HepG2 (cell line): Measurements from ENCODE around the gene AP3D1. TPM values are rescaled to one million over a fixed set of nuclear protein-coding genes. Genes with fewer than 3 reads are reported as not detected.

Experiments
- ATF4 ChIP-seq, 2 experiments: fragments of 450-650 bp in 1 of 2; sonication (generic) in 1 of 2; formaldehyde crosslinking; IDR thresholded peaks; 2 replicates each; pipeline versions ENCODE4 v1.5.0 to v1.8.0; 2020 to 2022; ENCODE audit warnings: mild to moderate bottlenecking in 1 of 2, missing genetic modification reagents in 1 of 2
- CSRNP1 ChIP-seq: sonication (generic); formaldehyde crosslinking; IDR thresholded peaks from 2 replicates; pipeline ENCODE4 v1.8.1; 2023; ENCODE audit warnings: mild to moderate bottlenecking, missing genetic modification reagents
- DZIP1 ChIP-seq: sonication (generic); formaldehyde crosslinking; IDR thresholded peaks from 2 replicates; pipeline ENCODE4 v1.5.0; 2020; ENCODE audit warnings: mild to moderate bottlenecking, missing genetic modification reagents
- GZF1 ChIP-seq: sonication (generic); formaldehyde crosslinking; IDR thresholded peaks from 2 replicates; pipeline ENCODE4 v1.5.1; 2020; ENCODE audit warnings: mild to moderate bottlenecking, missing genetic modification reagents
- HIC2 ChIP-seq: sonication (generic); formaldehyde crosslinking; IDR thresholded peaks from 2 replicates; pipeline ENCODE4 v1.9.0; 2022; ENCODE audit warnings: low read depth, missing genetic modification reagents
- KLF11 ChIP-seq: IDR thresholded peaks from 2 replicates; pipeline ENCODE4 v1.6.1; 2016; ENCODE audit warnings: missing compliant biosample characterization
- MEF2D ChIP-seq: sonication (generic); formaldehyde crosslinking; IDR thresholded peaks from 2 replicates; pipeline ENCODE4 v1.5.1; 2020; ENCODE audit warnings: mild to moderate bottlenecking, missing genetic modification reagents
- MXD4 ChIP-seq: IDR thresholded peaks from 2 replicates; pipeline ENCODE4 v1.6.1; 2016; ENCODE audit warnings: mild to moderate bottlenecking, missing biosample characterization, missing genetic modification reagents
- NR2F6 ChIP-seq, 2 experiments: IDR thresholded peaks; 2 replicates each; pipeline ENCODE4 v1.6.1; 2016; ENCODE audit warnings: antibody characterized with exemption in 1 of 2, mild to moderate bottlenecking in 1 of 2
- POGZ ChIP-seq: sonication (generic); formaldehyde crosslinking; IDR thresholded peaks from 2 replicates; pipeline ENCODE4 v1.4.0; 2020; ENCODE audit warnings: mild to moderate bottlenecking, missing genetic modification reagents
- PRDM4 ChIP-seq: sonication (generic); formaldehyde crosslinking; IDR thresholded peaks from 2 replicates; pipeline ENCODE4 v1.9.0; 2021; ENCODE audit warnings: missing genetic modification reagents, borderline replicate concordance
- SETDB1 ChIP-seq: sonication (generic); formaldehyde crosslinking; IDR thresholded peaks from 2 replicates; pipeline ENCODE4 v1.5.1; 2020; ENCODE audit warnings: missing genetic modification reagents, mild to moderate bottlenecking, borderline replicate concordance
- SP2 ChIP-seq: sonication (generic); formaldehyde crosslinking; IDR thresholded peaks from 2 replicates; pipeline ENCODE4 v1.5.1; 2020; ENCODE audit warnings: mild to moderate bottlenecking, missing genetic modification reagents
- THAP8 ChIP-seq: sonication (generic); formaldehyde crosslinking; IDR thresholded peaks from 2 replicates; pipeline ENCODE4 v1.5.1; 2020; ENCODE audit warnings: missing genetic modification reagents, mild to moderate bottlenecking, borderline replicate concordance
- ZNF326 ChIP-seq: sonication (generic); formaldehyde crosslinking; IDR thresholded peaks from 2 replicates; pipeline ENCODE4 v1.4.0; 2020; ENCODE audit warnings: missing genetic modification reagents, borderline replicate concordance
- ZNF331 ChIP-seq: sonication (generic); formaldehyde crosslinking; IDR thresholded peaks from 2 replicates; pipeline ENCODE4 v1.4.0; 2020; ENCODE audit warnings: missing genetic modification reagents
- ZNF644 ChIP-seq: IDR thresholded peaks from 2 replicates; pipeline ENCODE4 v1.6.1; 2016; ENCODE audit warnings: low read depth
- ZNF788 ChIP-seq: sonication (generic); formaldehyde crosslinking; IDR thresholded peaks from 2 replicates; pipeline ENCODE4 v1.5.0; 2020; ENCODE audit warnings: mild to moderate bottlenecking, missing genetic modification reagents, borderline replicate concordance
- polyA plus RNA-seq, 8 experiments: library from polyadenylated mRNA; depleted of rRNA in 3 of 8; stranded (reverse) in 7 of 8; unstranded in 1 of 8; fragments of >200 nt; fragmentation: Illumina TruSeq in 4 of 8; extraction: Trizol in 4 of 8; gene quantifications; 2 replicates each; pipeline versions ENCODE4 v1.2.1 to v1.2.3, GENCODE V29; 2011 to 2016; ENCODE audit warnings: low read depth in 4 of 8, missing spikeins in 1 of 8, mixed read lengths in 1 of 8; ENCODE audit not compliant: insufficient read depth in 1 of 8
- total RNA-seq, 5 experiments: library from RNA; depleted of rRNA; stranded (reverse); fragments of >200 nt; fragmentation: Illumina TruSeq; extraction: Trizol; gene quantifications; 2 replicates each; pipeline ENCODE4 v1.2.3, GENCODE V29; 2016; ENCODE audit warnings: low read depth in 1 of 5

Gene AP3D1
- total and polyA plus RNA-seq, 2 of the 13 experiments (the other 11 are each of a cell fraction or from before 2014, with no cell fraction given): 68.0 to 82.6 TPM

GRCh38 chr19:2051773-2052704 lies 99.3 kb downstream of the AP3D1 start (continued):
- TF ChIP-seq ATF4 (CRISPR knock-in tag; IDR thresholded peaks at IDR 0.05): no peak
- TF ChIP-seq ZNF326 (CRISPR knock-in tag): no peak
- no peak for TF ChIP-seq ZNF644 (CRISPR knock-in tag)
- TF ChIP-seq PRDM4 (CRISPR knock-in tag): no peak
- TF ChIP-seq CSRNP1 (CRISPR knock-in tag): peak; percentile 81; the same call in 1 of the 2 replicates
- no peak; the same call in 1 of the 2 replicates for TF ChIP-seq ZNF788 (CRISPR knock-in tag)
- TF ChIP-seq THAP8 (CRISPR knock-in tag): no peak
- TF ChIP-seq HIC2: peak; percentile 78; the same call in 1 of the 2 replicates
- TF ChIP-seq DZIP1 (CRISPR knock-in tag): no peak
- no peak for TF ChIP-seq GZF1 (CRISPR knock-in tag)
- no peak for TF ChIP-seq ZNF331 (CRISPR knock-in tag)
- TF ChIP-seq SP2 (CRISPR knock-in tag): no peak
- no peak for TF ChIP-seq SETDB1 (CRISPR knock-in tag)
- no peak for TF ChIP-seq POGZ (CRISPR knock-in tag)
- no peak for TF ChIP-seq KLF11 (CRISPR knock-in tag)
- TF ChIP-seq MEF2D (CRISPR knock-in tag): no peak
- TF ChIP-seq MXD4 (CRISPR knock-in tag): no peak
- TF ChIP-seq NR2F6 (IDR thresholded peaks at IDR 0.05): no peak; the same call in 1 of the 2 replicates
- TF ChIP-seq NR2F6 (CRISPR knock-in tag; IDR thresholded peaks at IDR 0.05): peak; percentile 8; the same call in 1 of the 2 replicates
